HG02943 (cell line): Measurements from ENCODE around the gene MPP2.
"Not testable (repeated sequence)": the region's sequence is repeated elsewhere in the genome, so short reads cannot be mapped to it uniquely, and the experiment has no call there.

Experiments used
- ATAC-seq: cut with Tn5 transposase; IDR thresholded peaks from one replicate; pipeline ENCODE4 v1.9.1; 2021; ENCODE audit warnings: mild to moderate bottlenecking, low read depth, moderate library complexity; ENCODE audit not compliant: unreplicated experiment

Gene MPP2

GRCh38 chr17:43907425-43907981 lies at the start of gene MPP2:
TSS of gene MPP2 (minus strand) at chr17:43907536. CDS start at chr17:43904460, 3,076 bp downstream.
- no peak for ATAC-seq

DNA sequence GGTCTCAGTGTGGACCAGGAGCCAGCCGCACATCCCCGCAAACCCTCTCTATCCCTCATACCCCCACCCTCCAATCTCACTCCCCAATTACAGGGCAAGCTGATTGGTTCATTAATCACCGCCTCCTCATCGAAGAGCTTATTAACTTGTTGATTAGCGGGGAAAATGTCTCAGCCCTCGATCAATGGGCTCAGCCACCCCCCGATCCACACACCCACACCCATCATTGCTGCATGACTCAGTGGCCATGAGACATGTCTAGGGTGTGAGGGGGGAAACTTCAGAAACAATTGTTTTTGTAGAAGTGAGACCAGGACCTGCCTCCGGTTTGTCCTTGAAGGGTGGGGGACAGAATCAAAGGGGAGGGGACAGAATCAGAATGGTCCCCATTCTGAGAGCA lies 48.9 kb upstream of the MPP2 start:
- no peak for ATAC-seq

DNA sequence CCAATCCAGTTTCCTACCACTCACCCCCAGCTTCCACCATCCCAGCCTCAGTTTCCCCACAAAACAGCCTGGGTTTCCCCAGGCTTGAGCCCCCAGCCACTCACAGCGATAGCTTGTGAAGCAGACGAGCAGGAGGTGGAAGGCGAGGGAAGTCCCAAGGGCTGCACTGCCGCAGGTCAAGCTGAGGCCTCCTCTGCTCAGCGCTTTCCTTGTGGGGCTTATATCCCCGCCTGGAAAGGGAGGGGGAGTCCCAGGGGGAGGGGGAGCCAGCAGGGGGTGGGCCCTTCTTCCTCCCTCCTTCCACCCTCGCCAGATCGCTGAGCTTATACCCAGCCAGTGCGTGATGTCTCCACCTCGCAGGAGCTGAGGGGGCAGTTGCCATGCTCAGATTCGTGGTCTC lies 46.4 kb upstream of the MPP2 start, which contains the start of gene PYY:
TSS of gene PYY (minus strand) at position 195 of the 400 bp plus-strand sequence. CDS start 457 bp downstream, outside the sequence.
- ATAC-seq: no peak

DNA sequence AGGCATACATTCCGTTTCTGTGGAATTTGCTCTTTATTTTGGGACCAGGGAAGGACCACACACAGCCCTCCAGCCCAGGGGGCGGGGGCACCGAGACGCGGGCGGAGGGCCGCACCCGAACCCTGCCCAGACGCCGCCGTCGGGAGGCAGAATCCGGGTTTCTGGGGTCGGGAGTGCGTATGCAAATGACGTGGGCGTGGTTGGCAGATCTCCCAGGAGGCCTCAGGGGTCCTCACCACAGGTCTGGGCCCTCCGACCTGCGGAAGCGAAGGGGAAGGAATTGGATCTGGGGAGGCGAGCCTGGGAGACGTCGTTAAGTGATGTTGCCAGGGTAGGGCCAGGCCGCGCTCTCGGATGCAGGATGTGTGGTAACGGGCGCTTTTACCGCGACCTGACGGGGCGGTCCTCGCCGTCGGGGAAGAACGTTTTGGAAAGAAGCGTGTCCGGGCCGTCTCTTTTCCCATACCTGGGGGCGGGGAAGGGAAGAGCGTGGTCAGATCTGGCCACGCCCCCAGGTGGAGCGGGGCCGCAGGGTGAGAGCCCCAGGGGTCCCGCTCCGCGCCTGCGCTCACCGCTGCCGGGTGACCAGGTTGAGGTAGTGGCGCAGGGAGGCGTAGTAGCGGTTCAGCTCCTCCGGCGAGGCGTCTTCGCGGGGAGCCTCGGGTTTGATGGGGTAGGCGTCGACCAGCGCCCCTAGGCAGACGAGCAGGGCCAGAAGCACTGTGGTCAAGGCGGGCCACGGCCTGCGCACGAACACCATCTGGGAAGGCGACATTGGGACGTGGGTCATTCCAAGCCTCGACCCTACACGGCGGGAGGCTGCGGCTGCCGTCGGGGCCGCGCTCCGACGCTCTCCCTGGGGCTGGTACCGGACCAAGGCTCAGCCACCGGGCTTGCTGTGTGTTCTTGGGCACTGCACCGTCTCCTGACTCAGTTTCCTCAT lies 45.7 kb upstream of the MPP2 start:
- no peak for ATAC-seq

GRCh38 chr17:43952351-43952723 lies 45.0 kb upstream of the MPP2 start:
- ATAC-seq: no peak

GRCh38 chr17:43951750-43952149 lies 44.4 kb upstream of the MPP2 start:
- ATAC-seq: no peak

DNA sequence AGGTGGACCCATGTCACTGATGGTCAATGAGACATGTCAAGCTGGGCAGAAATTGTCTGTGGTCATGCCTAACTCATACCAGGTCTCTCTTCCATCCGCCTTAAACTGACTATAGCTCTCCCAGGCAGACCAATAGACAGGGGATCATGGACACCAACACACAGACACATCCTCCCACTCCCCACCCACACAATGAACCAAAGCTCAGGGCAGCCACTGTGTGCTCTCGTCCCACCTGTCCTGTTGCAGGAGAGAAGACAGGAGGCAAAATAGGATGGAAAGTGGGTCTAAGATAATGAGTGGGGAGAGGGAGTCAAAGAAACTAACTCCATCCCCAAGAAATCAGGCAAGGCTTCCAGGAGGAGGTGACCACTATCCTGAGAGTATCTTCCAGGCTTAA lies 43.2 kb upstream of the MPP2 start:
- ATAC-seq: no peak

- no peak for ATAC-seq
Measured at GRCh38 chr17:43949781-43950180, 42.4 kb upstream of the MPP2 start.

GRCh38 chr17:43946781-43947180 lies 39.4 kb upstream of the MPP2 start:
- no peak for ATAC-seq

DNA sequence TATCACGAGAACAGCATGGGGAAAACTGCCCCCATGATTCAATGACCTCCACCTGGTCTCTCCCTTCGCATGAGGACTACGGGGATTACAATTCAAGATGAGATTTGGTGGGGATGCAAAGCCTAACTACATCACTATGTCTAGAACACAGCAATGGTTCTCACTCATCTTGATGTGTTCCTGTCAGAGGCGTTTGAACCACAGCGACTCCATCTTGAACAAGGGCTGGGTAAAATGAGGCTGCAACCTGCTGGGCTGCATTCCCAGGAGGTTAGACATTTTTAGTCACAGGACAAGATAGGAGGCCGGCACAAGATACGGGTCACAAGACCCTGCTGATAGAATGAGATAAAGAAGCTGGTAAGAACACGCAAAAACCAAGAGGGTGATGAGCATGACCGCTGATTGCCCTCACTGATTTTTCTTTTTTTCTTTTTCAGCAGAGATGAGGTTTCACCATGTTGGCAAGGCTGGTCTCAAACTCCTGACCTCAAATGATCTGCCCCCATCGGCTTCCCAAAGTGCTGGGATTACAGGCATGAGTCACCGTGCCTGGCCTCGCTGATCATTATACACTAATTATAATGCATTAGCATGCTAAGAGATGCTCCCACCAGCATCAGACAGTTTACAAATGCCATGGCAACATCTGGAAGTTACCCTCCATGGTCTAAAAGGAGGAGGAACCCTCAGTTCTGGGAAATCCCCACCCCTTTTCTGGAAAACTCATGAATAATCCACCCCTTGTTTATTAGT lies 37.9 kb upstream of the MPP2 start:
- no peak for ATAC-seq

DNA sequence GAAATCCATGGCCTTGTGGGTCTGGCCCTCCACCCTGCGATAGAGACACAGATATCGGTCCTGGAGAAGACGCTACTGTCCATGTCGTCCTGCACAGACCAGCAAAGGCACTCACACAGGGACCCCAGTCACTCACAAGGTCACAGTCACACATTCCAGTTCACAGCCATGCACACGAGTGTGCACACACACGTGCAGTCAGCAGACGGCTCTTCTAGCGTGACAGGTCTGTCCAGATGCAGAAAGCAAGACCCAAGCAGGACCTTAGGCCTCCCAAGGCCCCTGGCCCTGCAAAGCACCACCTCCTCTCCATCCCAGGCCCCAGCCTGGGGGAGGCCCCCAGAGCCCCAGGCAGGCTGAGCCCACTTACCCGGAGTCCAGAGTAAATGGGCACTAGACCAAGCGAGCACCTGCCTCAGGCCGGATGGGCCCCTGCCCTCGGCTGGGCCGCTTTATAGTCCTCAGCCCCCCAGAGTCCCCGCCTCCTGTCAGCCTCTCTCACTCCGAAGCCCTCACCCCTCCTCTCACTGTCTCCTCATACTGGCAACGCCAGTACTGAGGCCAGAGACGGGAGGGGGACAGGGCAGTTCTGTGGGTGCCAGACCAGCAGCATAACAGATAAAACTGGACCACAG lies 34.8 kb upstream of the MPP2 start, which contains the start of gene PPY:
TSS of gene PPY (minus strand) at position 426 of the 635 bp plus-strand sequence. CDS start 822 bp downstream, outside the sequence.
- ATAC-seq: no peak

DNA sequence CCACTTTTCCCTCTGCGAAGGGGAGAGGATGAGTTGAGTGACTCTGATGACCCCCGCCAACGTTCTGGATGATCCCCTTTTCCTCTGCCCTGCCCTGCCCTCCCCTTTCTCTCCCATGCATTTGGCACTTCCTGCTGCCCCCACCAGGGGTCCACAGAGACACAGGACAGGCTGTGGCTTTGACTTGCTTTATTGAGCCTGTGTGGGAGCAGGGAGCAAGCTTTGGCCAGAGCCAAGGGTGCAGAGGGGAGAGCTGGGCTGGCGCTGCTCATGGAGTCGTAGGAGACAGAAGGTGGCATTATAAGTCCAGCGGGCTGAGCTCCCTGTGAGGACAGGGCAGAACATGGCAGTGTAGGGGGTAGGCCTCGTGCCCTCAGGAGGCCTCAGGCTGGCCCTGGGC lies 33.3 kb upstream of the MPP2 start:
- ATAC-seq: no peak

- no peak for ATAC-seq
Measured at GRCh38 chr17:43939886-43940285, 32.5 kb upstream of the MPP2 start.

GRCh38 chr17:43939452-43939851 lies 32.1 kb upstream of the MPP2 start:
- ATAC-seq: not testable (repeated sequence)

DNA sequence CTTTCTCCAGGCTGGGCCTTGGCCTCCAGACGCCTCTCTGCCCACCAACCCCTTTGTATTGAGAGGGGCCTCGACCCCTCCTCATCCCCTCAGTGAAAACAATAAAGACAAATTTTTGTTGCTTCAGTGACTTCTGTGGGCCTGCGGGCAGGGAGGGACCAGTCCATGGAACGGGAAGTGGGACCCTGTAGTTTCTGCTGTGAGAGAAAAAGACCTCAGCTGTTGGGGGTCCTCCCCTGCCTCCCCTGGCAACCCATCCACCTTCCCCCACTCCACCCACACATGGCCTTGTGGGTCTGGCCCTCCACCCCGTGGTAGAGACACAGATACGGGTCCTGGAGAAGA lies 31.5 kb upstream of the MPP2 start:
- no peak for ATAC-seq

DNA sequence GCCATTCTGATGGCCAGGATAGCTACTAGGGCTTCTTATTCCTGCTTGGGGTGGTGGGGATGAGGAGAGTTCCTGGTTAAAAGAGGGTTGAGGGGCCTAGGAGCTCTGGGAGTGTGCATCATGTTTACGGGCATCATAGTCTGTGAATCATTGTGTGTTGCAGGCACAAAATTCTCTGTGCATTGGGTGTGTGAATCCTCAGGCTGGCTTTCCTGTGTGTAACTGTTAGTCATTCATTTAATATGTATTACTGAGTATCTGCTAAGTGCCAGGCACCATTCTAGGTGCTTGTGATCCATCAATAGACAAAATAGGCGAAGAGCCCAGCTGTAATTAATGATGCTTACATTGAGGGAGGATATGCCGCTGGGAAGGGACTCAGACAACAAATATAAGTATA lies 29.1 kb upstream of the MPP2 start:
- ATAC-seq: no peak

DNA sequence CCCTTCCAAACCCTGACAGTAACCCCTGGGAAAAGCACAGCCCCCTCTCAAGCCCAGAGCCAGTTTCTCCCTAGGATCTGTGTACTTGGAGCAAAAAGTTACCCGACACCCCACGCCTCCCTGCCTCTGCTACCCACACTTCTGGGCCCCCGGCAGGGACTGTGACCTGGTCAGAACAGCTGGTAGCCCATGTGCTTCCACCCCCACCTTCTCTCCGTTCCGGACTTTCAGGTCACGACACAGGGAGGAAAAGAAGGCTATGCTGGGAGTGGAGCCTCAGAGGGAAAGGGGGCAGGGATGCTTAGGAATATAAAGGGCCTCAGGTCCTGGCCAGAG lies 28.6 kb upstream of the MPP2 start:
- ATAC-seq: no peak

DNA sequence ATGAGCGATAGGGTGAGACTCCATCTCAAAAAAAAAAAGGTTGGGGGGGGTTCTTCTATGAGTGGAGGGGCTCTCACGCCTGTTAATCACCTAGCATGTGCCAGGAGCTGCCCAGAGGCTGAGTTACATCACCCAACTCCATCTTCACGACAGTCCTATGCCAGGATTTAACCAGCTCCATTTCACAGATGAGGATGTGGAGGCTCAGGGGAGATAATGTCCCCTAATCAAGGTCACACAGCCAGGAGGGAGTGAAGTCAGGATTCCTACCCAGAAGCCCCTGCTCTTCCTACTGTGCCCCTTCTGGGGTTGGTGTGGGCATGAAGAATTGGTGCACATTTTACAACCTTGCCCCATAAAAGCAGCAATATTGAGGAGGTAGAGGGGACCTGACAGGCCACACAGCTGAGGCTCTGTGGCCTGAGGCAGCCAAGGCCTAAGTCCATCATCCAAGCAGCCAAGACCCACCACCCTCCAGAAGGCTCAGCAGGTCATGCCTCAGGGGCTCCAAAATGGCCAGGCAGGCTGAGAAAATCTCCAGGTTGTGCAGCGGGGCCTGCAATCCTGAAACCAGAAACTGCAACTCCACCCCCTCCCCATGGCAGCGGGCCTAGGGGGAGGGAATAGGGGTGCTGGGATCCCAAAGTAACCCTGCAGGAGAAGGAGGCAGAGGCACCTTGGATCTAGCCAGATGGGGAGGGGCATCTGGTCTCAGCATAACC lies 28.0 kb upstream of the MPP2 start:
- no peak for ATAC-seq

DNA sequence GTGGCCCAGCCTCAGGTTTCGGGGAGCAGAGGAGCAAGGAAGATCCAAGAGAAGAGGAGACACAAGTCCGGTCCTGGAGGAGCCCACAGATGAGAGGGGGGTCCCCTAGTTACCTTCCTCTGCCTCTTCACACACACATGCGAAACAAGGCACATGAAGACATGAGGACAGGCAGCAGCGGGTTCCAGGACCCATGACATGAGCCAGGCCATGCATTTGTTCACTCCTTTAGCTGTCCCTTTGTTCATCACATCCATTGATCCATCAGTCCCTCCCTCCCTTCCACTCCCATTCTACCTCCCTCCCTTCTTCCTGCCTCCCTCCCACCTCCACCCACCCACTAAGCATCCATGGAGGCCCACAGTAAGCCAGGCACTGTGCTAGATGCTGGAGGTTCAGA lies 25.6 kb upstream of the MPP2 start:
- no peak for ATAC-seq

DNA sequence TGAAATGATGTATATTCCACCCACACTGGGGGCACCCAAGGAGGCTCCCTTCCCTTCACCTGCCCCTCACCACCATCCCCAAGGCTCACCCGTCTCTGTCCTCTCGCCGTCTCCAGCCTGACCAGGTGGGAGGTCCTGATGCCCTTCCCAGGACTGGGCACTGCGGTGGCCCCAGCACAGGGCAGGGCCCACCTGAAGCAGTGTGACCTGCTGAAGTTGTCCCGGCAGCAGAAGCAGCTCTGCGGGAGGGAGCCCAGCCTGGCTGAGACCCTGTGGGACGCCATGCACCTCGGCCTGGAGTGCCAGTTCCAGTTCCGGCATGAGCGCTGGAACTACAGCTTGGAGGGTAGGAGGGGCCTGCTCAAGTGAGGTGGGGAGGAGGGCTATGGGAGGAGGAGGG lies 25.0 kb upstream of the MPP2 start:
- ATAC-seq: no peak
